Measurements from ENCODE around the gene PDE1A. TPM values are rescaled to one million over a fixed set of nuclear protein-coding genes. Genes with fewer than 3 reads are reported as not detected.

PDE1A gene
- total RNA-seq, 1 experiment from 2014 or later = not detected

- intact Hi-C loops (cut with micrococcal nuclease) = no loop called here
- Histone ChIP-seq H3K9ac (ENCODE audit: low read length) (no peak overlapping the region), H3K36me3 (ENCODE audit: low read depth, low read length) (no peaks in the 10 kb centered on the region), H3K79me2 (ENCODE audit: low read length) (no peaks in the 10 kb centered on the region), H3K4me3 (ENCODE audit: low read length) (no peak overlapping the region), H3F3A (ENCODE audit: low read length, unreplicated experiment) (no peaks in the 10 kb centered on the region), H4K20me1 (ENCODE audit: low read length) (no peaks in the 10 kb centered on the region), H3K4me2 (ENCODE audit: low read length) (no peak overlapping the region), H3K27ac (ENCODE audit: low read length) (no peak overlapping the region), H3K4me1 (ENCODE audit: insufficient read depth, low read length) (no peaks in the 10 kb centered on the region), H2AFZ (ENCODE audit: low read length) (no peak overlapping the region), H3K9me3 (ENCODE audit: low read length) (no peaks in the 10 kb centered on the region), H3K9me2 (replicated peaks; ENCODE audit: low read length) (no peaks in the 10 kb centered on the region), H3K27me3 (ENCODE audit: low read length) (no peaks in the 10 kb centered on the region; the same call in 1 of the 2 replicates)
- no peak for ATAC-seq
- BruUV-seq (replicated peaks) = no TSS peak
- no peak for DNase-seq
- TF ChIP-seq CTCF (conservative IDR thresholded peaks at IDR 0.05; ENCODE audit: low read depth, low read length) = no peak
- no peak for TF ChIP-seq EZH2phosphoT487 (IDR thresholded peaks at IDR 0.05; ENCODE audit: borderline replicate concordance, low read length)
- TF ChIP-seq EZH2 (IDR thresholded peaks at IDR 0.05; ENCODE audit: low read length, unreplicated experiment) = no peak
- ChIA-PET CTCF (no interaction called here), POLR2A (ENCODE audit: unreplicated experiment) (no interaction called here)
Measured at GRCh38 chr2:182103526-182103925, 323.3 kb downstream of the PDE1A start.

DNA sequence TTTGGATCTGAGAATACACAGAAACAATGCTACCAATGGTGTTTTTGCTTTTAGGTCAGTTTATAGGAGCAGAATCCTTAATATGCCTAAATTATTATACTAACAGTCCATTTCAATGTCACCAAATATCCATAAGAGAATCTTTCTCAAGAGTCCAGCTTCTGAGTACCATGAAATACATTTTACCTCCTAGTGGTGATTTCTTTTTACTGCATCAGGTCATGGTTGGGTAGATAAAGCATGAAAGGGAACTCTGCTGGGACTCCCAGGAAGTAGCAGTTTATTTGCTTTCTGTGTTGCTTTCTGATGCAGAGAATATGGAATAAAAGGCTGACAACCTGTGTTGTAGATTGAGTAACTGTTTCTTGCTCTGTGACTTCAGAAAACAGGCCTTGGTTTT lies 325.6 kb downstream of the PDE1A start:
- Histone ChIP-seq H3K4me2 (ENCODE audit: low read length) (no peak overlapping the region), H3K9me2 (replicated peaks; ENCODE audit: low read length) (no peaks in the 10 kb centered on the region), H3K79me2 (ENCODE audit: low read length) (no peaks in the 10 kb centered on the region), H3F3A (ENCODE audit: low read length, unreplicated experiment) (no peaks in the 10 kb centered on the region), H3K27me3 (ENCODE audit: low read length) (no peaks in the 10 kb centered on the region), H3K9me3 (ENCODE audit: low read length) (no peaks in the 10 kb centered on the region), H4K20me1 (ENCODE audit: low read length) (no peaks in the 10 kb centered on the region), H2AFZ (ENCODE audit: low read length) (no peak overlapping the region), H3K36me3 (ENCODE audit: low read depth, low read length) (no peaks in the 10 kb centered on the region), H3K27ac (ENCODE audit: low read length) (no peak overlapping the region), H3K4me1 (ENCODE audit: insufficient read depth, low read length) (no peaks in the 10 kb centered on the region), H3K9ac (ENCODE audit: low read length) (no peak overlapping the region), H3K4me3 (ENCODE audit: low read length) (no peak overlapping the region)
- TF ChIP-seq CTCF (conservative IDR thresholded peaks at IDR 0.05; ENCODE audit: low read depth, low read length) (peak; percentile 56), EZH2 (IDR thresholded peaks at IDR 0.05; ENCODE audit: low read length, unreplicated experiment) (no peak)
- intact Hi-C loops (cut with micrococcal nuclease) = no loop called here
- no TSS peak for BruUV-seq (replicated peaks)
- peak; percentile 43 for DNase-seq
- ATAC-seq = peak; percentile 42; the same call in 1 of the 2 replicates
- CTCF ChIA-PET = no interaction called here
- POLR2A ChIA-PET (ENCODE audit: unreplicated experiment) = no interaction called here

DNA sequence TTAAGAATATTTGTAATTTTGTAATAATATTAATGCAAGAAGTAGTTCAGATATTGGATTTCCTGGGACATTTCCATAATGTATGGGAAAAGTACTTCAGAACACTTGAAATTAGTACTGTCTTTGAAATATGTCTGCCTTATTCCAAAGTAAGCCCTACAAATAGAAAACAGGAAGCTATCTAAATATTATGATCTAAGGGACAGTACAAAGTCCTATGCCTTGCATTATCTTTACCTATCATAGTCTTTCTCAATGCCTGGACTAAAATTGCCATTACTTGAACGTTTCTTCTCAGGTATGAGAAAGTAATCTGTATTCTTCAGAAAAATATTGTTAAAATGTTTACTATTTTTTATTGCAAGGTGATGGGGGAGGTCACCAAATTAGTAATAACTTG lies 328.2 kb downstream of the PDE1A start:
- TF ChIP-seq CTCF (conservative IDR thresholded peaks at IDR 0.05; ENCODE audit: low read depth, low read length) (no peak), EZH2 (IDR thresholded peaks at IDR 0.05; ENCODE audit: low read length, unreplicated experiment) (no peak), EZH2phosphoT487 (IDR thresholded peaks at IDR 0.05; ENCODE audit: borderline replicate concordance, low read length) (no peak)
- no peaks in the 10 kb centered on the region for H3K36me3 ChIP-seq (ENCODE audit: low read depth, low read length)
- H3K9me3 ChIP-seq (ENCODE audit: low read length) = no peaks in the 10 kb centered on the region
- no peak overlapping the region for H3K27ac ChIP-seq (ENCODE audit: low read length)
- H3K9ac ChIP-seq (ENCODE audit: low read length) = no peak overlapping the region
- H4K20me1 ChIP-seq (ENCODE audit: low read length) = no peaks in the 10 kb centered on the region
- ATAC-seq (no peak), DNase-seq (no peak)
- POLR2A ChIA-PET (ENCODE audit: unreplicated experiment) = no interaction called here
- H3K4me2 ChIP-seq (ENCODE audit: low read length) = no peak overlapping the region
- no peak overlapping the region for H3K4me3 ChIP-seq (ENCODE audit: low read length)
- intact Hi-C loops (cut with micrococcal nuclease) = no loop called here
- H3K9me2 ChIP-seq (replicated peaks; ENCODE audit: low read length) = no peaks in the 10 kb centered on the region
- no peaks in the 10 kb centered on the region for H3K79me2 ChIP-seq (ENCODE audit: low read length)
- no peaks in the 10 kb centered on the region for H3F3A ChIP-seq (ENCODE audit: low read length, unreplicated experiment)
- no peaks in the 10 kb centered on the region for H3K27me3 ChIP-seq (ENCODE audit: low read length)
- H3K4me1 ChIP-seq (ENCODE audit: insufficient read depth, low read length) = no peaks in the 10 kb centered on the region
- no peak overlapping the region for H2AFZ ChIP-seq (ENCODE audit: low read length)
- CTCF ChIA-PET = interaction anchor here (0.6 kb wide), 1 partner anchor 360 kb away, joined by 7 read pairs; no protein-coding TSS in a partner anchor
- no TSS peak for BruUV-seq (replicated peaks)

Measured in PC-3 (cell line).